HEK293 (cell line): Measurements from ENCODE around the gene SIRT7.
A peak's percentile ranks its signal among the peaks of the same experiment; 100 is the strongest.

ENCODE experiments used
- CTCF ChIA-PET: fragments of 350-600 bp; formaldehyde crosslinking; extraction: SDS; loops from one replicate; lab custom pipeline; 2021; ENCODE audit warnings: antibody characterized with exemption; lab: Yijun Ruan, JAX
- POLR2A ChIA-PET: fragments of 300-600 bp; formaldehyde crosslinking; extraction: SDS; loops from one replicate; lab custom pipeline; 2020; ENCODE audit warnings: antibody characterized with exemption, inconsistent platforms; lab: Yijun Ruan, JAX
- H3K27ac ChIP-seq: fragments of 200-500 bp; sonication (Bioruptor generic); 2 replicates; pipeline ENCODE4 v1.5.1; 2014; ENCODE audit warnings: low read depth, low read length, control low read depth, inconsistent platforms; ENCODE audit errors: extremely low read depth
- H3K36me3 ChIP-seq, 2 experiments: fragments of 200-500 bp in 1 of 2; sonication (Bioruptor generic) in 1 of 2; 1 replicate in 1 of 2; 2 replicates in 1 of 2; pipeline ENCODE4 v1.5.1; 2014 to 2017; ENCODE audit warnings: inconsistent platforms in 2 of 2, low read length in 2 of 2; ENCODE audit not compliant: control insufficient read depth in 2 of 2, insufficient read depth in 1 of 2
- H3K4me1 ChIP-seq: fragments of 200-500 bp; sonication (Bioruptor generic); 2 replicates; pipeline ENCODE4 v1.5.1; 2014; ENCODE audit warnings: mild to moderate bottlenecking, low read length, inconsistent platforms; ENCODE audit not compliant: control insufficient read depth, insufficient read depth
- H3K4me3 ChIP-seq: 2 replicates; pipeline ENCODE4 v1.5.1; 2011; ENCODE audit warnings: low read depth, mild to moderate bottlenecking, control low read depth, low read length, moderate library complexity
- H3K9me3 ChIP-seq: fragments of 200-500 bp; sonication (Bioruptor generic); 2 replicates; pipeline ENCODE4 v1.5.1; 2014; ENCODE audit warnings: low read depth, low read length, inconsistent platforms; ENCODE audit not compliant: control insufficient read depth, insufficient read depth
- BCL11B ChIP-seq: fragments of 450-650 bp; formaldehyde crosslinking; IDR thresholded peaks from 2 replicates; pipeline ENCODE4 v1.5.1; 2016; ENCODE audit warnings: low read depth, missing biosample characterization, missing genetic modification characterization
- EGR2 ChIP-seq: fragments of 450-650 bp; formaldehyde crosslinking; IDR thresholded peaks from 2 replicates; pipeline ENCODE4 v1.5.1; 2016; ENCODE audit warnings: low read depth, missing biosample characterization, missing genetic modification characterization
- SCRT2 ChIP-seq: fragments of 450-650 bp; formaldehyde crosslinking; IDR thresholded peaks from 2 replicates; pipeline ENCODE4 v1.5.1; 2016; ENCODE audit warnings: missing biosample characterization, missing genetic modification characterization
- SP7 ChIP-seq: fragments of 450-650 bp; formaldehyde crosslinking; IDR thresholded peaks from 2 replicates; pipeline ENCODE4 v1.5.1; 2016; ENCODE audit warnings: missing biosample characterization, missing genetic modification characterization
- ZFHX2 ChIP-seq: fragments of 450-650 bp; formaldehyde crosslinking; conservative IDR thresholded peaks from 2 replicates; pipeline ENCODE4 v1.5.1; 2016; ENCODE audit warnings: missing biosample characterization, missing genetic modification characterization
- ZNF114 ChIP-seq: fragments of 450-650 bp; formaldehyde crosslinking; IDR thresholded peaks from 2 replicates; pipeline ENCODE4 v1.5.0; 2017; ENCODE audit warnings: missing biosample characterization, missing genetic modification characterization
- ZNF175 ChIP-seq: fragments of 450-650 bp; formaldehyde crosslinking; IDR thresholded peaks from 2 replicates; pipeline ENCODE4 v1.5.1; 2016; ENCODE audit warnings: missing biosample characterization, missing genetic modification characterization
- ZNF214 ChIP-seq: fragments of 450-650 bp; formaldehyde crosslinking; IDR thresholded peaks from 2 replicates; pipeline ENCODE4 v1.5.1; 2017; ENCODE audit warnings: missing biosample characterization, mild to moderate bottlenecking, missing genetic modification characterization, borderline replicate concordance
- ZNF221 ChIP-seq: fragments of 450-650 bp; formaldehyde crosslinking; IDR thresholded peaks from 2 replicates; pipeline ENCODE4 v1.5.1; 2017; ENCODE audit warnings: missing biosample characterization, missing genetic modification characterization, borderline replicate concordance
- ZNF292 ChIP-seq: fragments of 450-650 bp; formaldehyde crosslinking; IDR thresholded peaks from 2 replicates; pipeline ENCODE4 v1.5.1; 2016; ENCODE audit warnings: low read depth, missing biosample characterization, missing genetic modification characterization, borderline replicate concordance
- ZNF354C ChIP-seq: fragments of 450-650 bp; formaldehyde crosslinking; IDR thresholded peaks from 2 replicates; pipeline ENCODE4 v1.5.1; 2016; ENCODE audit warnings: missing biosample characterization, missing genetic modification characterization, low read depth, borderline replicate concordance
- ZNF391 ChIP-seq: fragments of 450-650 bp; formaldehyde crosslinking; IDR thresholded peaks from 2 replicates; pipeline ENCODE4 v1.5.1; 2016; ENCODE audit warnings: low read depth, missing biosample characterization, missing genetic modification characterization, borderline replicate concordance
- ZNF423 ChIP-seq: fragments of 450-650 bp; formaldehyde crosslinking; IDR thresholded peaks from 2 replicates; pipeline ENCODE4 v1.5.1; 2016; ENCODE audit warnings: missing biosample characterization, missing genetic modification characterization
- ZNF600 ChIP-seq: fragments of 450-650 bp; formaldehyde crosslinking; IDR thresholded peaks from 2 replicates; pipeline ENCODE4 v1.5.1; 2016; ENCODE audit warnings: missing biosample characterization, missing genetic modification characterization
- ZNF626 ChIP-seq: fragments of 450-650 bp; sonication (Bioruptor Pico); formaldehyde crosslinking; IDR thresholded peaks from 2 replicates; pipeline ENCODE4 v1.5.1; 2018; ENCODE audit warnings: missing biosample characterization, missing genetic modification characterization, inconsistent platforms
- ZNF654 ChIP-seq: fragments of 450-650 bp; formaldehyde crosslinking; IDR thresholded peaks from 2 replicates; pipeline ENCODE4 v1.5.1; 2016; ENCODE audit warnings: low read depth, missing biosample characterization, missing genetic modification characterization
- ZNF677 ChIP-seq: fragments of 450-650 bp; IDR thresholded peaks from 2 replicates; pipeline ENCODE4 v1.5.0; 2018; ENCODE audit warnings: missing biosample characterization, mild to moderate bottlenecking, missing genetic modification characterization, moderate library complexity
- ZNF777 ChIP-seq: fragments of 450-650 bp; formaldehyde crosslinking; IDR thresholded peaks from 2 replicates; pipeline ENCODE4 v1.5.1; 2017; ENCODE audit warnings: missing biosample characterization, missing genetic modification characterization, borderline replicate concordance
- ZNF843 ChIP-seq: fragments of 450-650 bp; formaldehyde crosslinking; IDR thresholded peaks from 2 replicates; pipeline ENCODE4 v1.5.1; 2016; ENCODE audit warnings: missing biosample characterization, missing genetic modification characterization
- TF ChIP-seq, protein P1 (sequence below): fragments of 450-650 bp; formaldehyde crosslinking; IDR thresholded peaks from 2 replicates; pipeline ENCODE4 v1.5.1; 2016; ENCODE audit warnings: missing biosample characterization, missing genetic modification characterization
- TF ChIP-seq, protein P2 (sequence below): fragments of 450-650 bp; formaldehyde crosslinking; IDR thresholded peaks from 2 replicates; pipeline ENCODE4 v1.5.1; 2016; ENCODE audit warnings: missing biosample characterization, missing genetic modification characterization
- TF ChIP-seq, protein P3 (sequence below): fragments of 450-650 bp; formaldehyde crosslinking; IDR thresholded peaks from 2 replicates; pipeline ENCODE4 v1.5.1; 2016; ENCODE audit warnings: missing biosample characterization, missing genetic modification characterization

SIRT7 gene

DNA sequence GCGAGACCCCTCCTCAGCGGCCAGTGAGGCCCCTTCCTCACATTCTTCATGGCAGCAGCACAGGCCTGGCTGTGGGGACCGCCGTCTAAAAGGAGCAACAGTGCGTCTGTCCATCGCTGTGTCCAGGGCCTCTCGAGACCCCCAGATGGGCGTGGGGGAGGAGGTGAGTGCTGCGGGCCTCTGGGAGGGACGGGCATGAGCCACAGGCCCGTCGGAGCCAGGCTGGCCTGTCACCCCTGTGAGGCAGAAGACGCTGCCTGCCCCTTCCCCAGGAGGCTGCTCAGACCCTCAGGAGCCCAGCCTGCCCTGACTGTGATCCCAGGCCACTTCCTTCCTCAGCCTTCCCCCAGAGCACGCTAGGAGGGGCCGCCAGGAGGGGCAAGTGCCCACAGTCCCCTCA is 21.2 kb upstream of the SIRT7 start (continued):
- no peak for TF ChIP-seq ZNF175 (tag by site-specific recombination)
- no peak for TF ChIP-seq ZNF114 (tag by site-specific recombination)
- TF ChIP-seq ZNF843: no peak
- TF ChIP-seq ZNF221: no peak
- TF ChIP-seq ZNF777 (tag by site-specific recombination): no peak
- TF ChIP-seq, protein P1, sequence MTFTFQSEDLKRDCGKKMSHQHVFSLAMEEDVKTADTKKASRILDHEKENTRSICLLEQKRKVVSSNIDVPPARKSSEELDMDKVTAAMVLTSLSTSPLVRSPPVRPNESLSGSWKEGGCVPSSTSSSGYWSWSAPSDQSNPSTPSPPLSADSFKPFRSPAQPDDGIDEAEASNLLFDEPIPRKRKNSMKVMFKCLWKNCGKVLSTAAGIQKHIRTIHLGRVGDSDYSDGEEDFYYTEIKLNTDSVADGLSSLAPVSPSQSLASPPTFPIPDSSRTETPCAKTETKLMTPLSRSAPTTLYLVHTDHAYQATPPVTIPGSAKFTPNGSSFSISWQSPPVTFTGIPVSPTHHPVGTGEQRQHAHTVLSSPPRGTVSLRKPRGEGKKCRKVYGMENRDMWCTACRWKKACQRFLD (tag by site-specific recombination): no peak
- no peak for TF ChIP-seq ZNF292
- TF ChIP-seq BCL11B (tag by site-specific recombination): no peak
- no peak for TF ChIP-seq ZNF354C (tag by site-specific recombination)
- no peak for TF ChIP-seq ZNF626 (tag by site-specific recombination)
- TF ChIP-seq ZNF654 (tag by site-specific recombination): no peak
- TF ChIP-seq ZNF423 (tag by site-specific recombination): no peak
- TF ChIP-seq, protein P2, sequence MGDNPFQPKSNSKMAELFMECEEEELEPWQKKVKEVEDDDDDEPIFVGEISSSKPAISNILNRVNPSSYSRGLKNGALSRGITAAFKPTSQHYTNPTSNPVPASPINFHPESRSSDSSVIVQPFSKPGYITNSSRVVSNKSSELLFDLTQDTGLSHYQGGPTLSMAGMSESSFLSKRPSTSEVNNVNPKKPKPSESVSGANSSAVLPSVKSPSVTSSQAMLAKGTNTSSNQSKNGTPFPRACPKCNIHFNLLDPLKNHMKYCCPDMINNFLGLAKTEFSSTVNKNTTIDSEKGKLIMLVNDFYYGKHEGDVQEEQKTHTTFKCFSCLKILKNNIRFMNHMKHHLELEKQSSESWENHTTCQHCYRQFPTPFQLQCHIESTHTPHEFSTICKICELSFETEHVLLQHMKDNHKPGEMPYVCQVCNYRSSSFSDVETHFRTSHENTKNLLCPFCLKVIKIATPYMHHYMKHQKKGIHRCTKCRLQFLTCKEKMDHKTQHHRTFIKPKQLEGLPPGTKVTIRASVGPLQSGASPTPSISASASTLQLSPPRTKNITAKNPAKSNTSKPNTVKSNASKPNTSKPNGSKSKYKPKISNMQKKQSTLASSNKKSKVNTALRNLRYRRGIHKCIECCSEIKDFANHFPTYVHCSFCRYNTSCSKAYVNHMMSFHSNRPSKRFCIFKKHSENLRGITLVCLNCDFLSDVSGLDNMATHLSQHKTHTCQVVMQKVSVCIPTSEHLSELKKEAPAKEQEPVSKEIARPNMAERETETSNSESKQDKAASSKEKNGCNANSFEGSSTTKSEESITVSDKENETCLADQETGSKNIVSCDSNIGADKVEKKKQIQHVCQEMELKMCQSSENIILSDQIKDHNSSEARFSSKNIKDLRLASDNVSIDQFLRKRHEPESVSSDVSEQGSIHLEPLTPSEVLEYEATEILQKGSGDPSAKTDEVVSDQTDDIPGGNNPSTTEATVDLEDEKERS (tag by site-specific recombination): no peak
- TF ChIP-seq ZNF677 (tag by site-specific recombination): no peak
- TF ChIP-seq, all 188 proteins: peak for 0

DNA sequence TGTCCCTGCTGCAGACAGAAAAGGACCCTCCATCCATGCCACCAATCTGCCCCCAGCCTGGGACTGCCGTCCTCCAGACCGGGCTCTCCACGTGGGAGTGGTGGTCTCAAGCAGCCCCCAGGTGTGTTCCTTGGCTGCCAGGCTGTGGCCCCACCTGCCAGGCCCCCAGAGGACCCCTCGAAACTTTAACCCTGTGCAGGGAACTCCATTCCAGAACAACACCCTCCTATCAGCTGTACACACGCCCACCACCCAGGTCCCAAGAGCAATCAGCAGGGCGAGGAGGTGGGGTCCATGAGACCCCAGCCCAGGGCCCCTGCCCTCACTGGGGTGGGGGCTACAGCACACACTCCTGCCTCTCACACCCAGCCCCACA is 17.7 kb upstream of the SIRT7 start:
- no peaks in the 10 kb centered on the region for H3K9me3 ChIP-seq
- H3K36me3 ChIP-seq: peaks cover 0 to 13% of the 10 kb centered on the region in 2 experiments; a peak in 1 of 3 replicates
- CTCF ChIA-PET: interaction anchor here (0.7 to 1.4 kb wide), 3 partner anchors 8 to 24 kb away, joined by 3 read pairs; partner anchors contain the start of gene MAFG
- H3K4me1 ChIP-seq: no peaks in the 10 kb centered on the region; the same call in 1 of the 2 replicates
- H3K27ac ChIP-seq: no peak overlapping the region
- POLR2A ChIA-PET: interaction anchor here (0.6 to 1.0 kb wide), 2 partner anchors 8 to 116 kb away, joined by 3 to 5 read pairs; partner anchors contain the start of gene MAFG
- no peak overlapping the region for H3K4me3 ChIP-seq
- TF ChIP-seq, protein P3, sequence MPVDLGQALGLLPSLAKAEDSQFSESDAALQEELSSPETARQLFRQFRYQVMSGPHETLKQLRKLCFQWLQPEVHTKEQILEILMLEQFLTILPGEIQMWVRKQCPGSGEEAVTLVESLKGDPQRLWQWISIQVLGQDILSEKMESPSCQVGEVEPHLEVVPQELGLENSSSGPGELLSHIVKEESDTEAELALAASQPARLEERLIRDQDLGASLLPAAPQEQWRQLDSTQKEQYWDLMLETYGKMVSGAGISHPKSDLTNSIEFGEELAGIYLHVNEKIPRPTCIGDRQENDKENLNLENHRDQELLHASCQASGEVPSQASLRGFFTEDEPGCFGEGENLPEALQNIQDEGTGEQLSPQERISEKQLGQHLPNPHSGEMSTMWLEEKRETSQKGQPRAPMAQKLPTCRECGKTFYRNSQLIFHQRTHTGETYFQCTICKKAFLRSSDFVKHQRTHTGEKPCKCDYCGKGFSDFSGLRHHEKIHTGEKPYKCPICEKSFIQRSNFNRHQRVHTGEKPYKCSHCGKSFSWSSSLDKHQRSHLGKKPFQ (tag by site-specific recombination): no peak
- TF ChIP-seq SCRT2 (tag by site-specific recombination) (0 out of 2 replicates have a peak, but pooled peaks have one; percentile 5), SP7 (tag by site-specific recombination) (no peak), ZFHX2 (tag by site-specific recombination) (peak; percentile 17; the same call in 1 of the 2 replicates), EGR2 (0 out of 2 replicates have a peak, but pooled peaks have one; percentile 18), ZNF600 (tag by site-specific recombination) (peak; percentile 18; the same call in 1 of the 2 replicates), ZNF214 (no peak), ZNF391 (tag by site-specific recombination) (no peak)
